Astrocyte of the cerebellum (primary cell): ENCODE results near the gene CAMK4.

Experiments
- DNase-seq: peaks from one replicate; pipeline ENCODE4 v3.0.0-alpha.2; 2011; ENCODE audit warnings: low read depth
- H3K4me3 ChIP-seq: 2 replicates; pipeline ENCODE4 v1.5.1; 2011; ENCODE audit warnings: mild to moderate bottlenecking, low read depth, low read length, moderate library complexity
- CTCF ChIP-seq: IDR thresholded peaks from 2 replicates; pipeline ENCODE4 v1.5.1; 2012; ENCODE audit warnings: low read length, low read depth, moderate library complexity, mild to moderate bottlenecking; ENCODE audit errors: missing control alignments
- in situ Hi-C: cut with HindIII; loops from 2 replicates; pipeline ENCODE4 v1.10.0; 2017; ENCODE audit warnings: low sequenced_read_pairs

Gene CAMK4

GRCh38 chr5:111238431-111239225 lies 14.4 kb downstream of the CAMK4 start:
- in situ Hi-C loops, result no loop called here
- no peak for DNase-seq
- TF ChIP-seq CTCF, result no peak
- H3K4me3 ChIP-seq, result no peak overlapping the region

- in situ Hi-C loops, result no loop called here
- DNase-seq, result no peak
- no peak overlapping the region for H3K4me3 ChIP-seq
- TF ChIP-seq CTCF, result no peak
Measured at GRCh38 chr5:111241696-111242095, 17.5 kb downstream of the CAMK4 start.

GRCh38 chr5:111242606-111243005 lies 18.4 kb downstream of the CAMK4 start:
- in situ Hi-C loops, result no loop called here
- no peak for DNase-seq
- no peak overlapping the region for H3K4me3 ChIP-seq
- no peak for TF ChIP-seq CTCF

GRCh38 chr5:111243318-111243717 lies 19.1 kb downstream of the CAMK4 start:
- no peak for DNase-seq
- H3K4me3 ChIP-seq, result no peak overlapping the region
- no peak for TF ChIP-seq CTCF
- in situ Hi-C loops, result no loop called here

- no peak for DNase-seq
- no peak for TF ChIP-seq CTCF
- in situ Hi-C loops, result no loop called here
- H3K4me3 ChIP-seq, result no peak overlapping the region
Measured at GRCh38 chr5:111245654-111246053, 21.5 kb downstream of the CAMK4 start.

- H3K4me3 ChIP-seq, result no peak overlapping the region
- TF ChIP-seq CTCF, result no peak
- no peak for DNase-seq
- in situ Hi-C loops, result no loop called here
Measured at GRCh38 chr5:111246459-111246858, 22.3 kb downstream of the CAMK4 start.
